HG02981 (cell line): ENCODE data around the gene ZNF236.

Experiments
- ATAC-seq: cut with Tn5 transposase; IDR thresholded peaks from one replicate; pipeline ENCODE4 v1.9.1; 2021; ENCODE audit warnings: mild to moderate bottlenecking, moderate library complexity; ENCODE audit not compliant: unreplicated experiment

Gene ZNF236

DNA sequence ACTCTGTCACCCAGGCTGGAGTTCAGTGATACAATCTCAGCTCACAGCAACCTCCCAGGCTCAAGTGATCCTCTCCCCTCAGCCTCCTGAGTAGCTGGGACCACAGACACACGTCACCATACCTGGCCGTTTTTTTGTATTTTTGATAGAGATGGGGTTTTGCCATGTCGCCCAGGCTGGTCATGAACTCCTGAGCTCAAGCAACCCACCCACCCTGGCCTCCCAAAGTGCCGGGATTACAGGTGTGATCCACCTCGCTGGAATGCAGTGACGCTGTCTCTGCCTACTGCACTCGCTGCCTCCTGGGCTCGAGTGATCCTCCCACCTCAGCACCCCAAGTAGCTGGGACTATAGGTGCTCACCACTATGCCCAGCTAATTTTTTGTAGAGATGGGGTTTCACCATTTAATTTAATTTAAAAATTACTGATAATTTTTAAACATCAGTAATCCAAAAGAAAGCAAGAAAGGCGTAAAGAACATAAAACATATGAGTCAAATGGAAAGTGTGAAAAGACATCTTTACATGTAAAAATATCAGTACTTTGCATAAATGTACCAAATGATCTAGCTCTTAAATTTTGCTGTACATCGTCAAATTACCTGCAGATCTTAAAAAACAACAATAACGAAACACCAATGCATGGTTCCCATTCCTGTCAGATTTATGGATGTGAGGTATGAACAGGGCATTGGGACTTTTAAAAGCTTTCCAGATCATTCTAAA is 2.8 kb upstream of the ZNF236 start:
- no peak for ATAC-seq

GRCh38 chr18:76821356-76821874 is 942 bp upstream of the ZNF236 start:
- no peak for ATAC-seq

GRCh38 chr18:76821875-76822505 is 367 bp upstream of the ZNF236 start:
- peak; percentile 41 for ATAC-seq

DNA sequence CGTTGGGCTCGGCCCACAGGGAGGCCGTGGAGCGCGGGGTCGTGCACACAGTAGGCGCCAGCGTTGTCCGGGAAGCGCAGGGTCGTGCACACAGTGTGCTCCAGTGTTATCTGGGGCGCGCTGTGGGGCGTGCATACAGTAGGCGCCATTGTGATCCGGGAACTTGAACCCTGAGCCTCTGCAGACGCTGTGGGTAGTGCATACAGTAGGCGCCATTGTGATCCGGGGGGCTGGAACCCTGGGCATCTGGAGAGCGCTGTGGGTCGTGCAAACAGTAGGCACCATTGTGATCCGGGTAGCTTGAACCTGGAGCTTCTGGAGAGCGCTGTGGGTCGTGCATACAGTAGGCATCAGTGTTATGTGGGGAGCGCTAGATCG is 793 bp downstream of the ZNF236 start:
- no peak for ATAC-seq

GRCh38 chr18:76823587-76824011 is 1.2 kb downstream of the ZNF236 start:
- ATAC-seq, result no peak

- no peak for ATAC-seq
These were observed 1.9 kb downstream of the ZNF236 start for GRCh38 chr18:76824145-76824676.

- ATAC-seq, result no peak
These were observed 2.4 kb downstream of the ZNF236 start for GRCh38 chr18:76824754-76825153.

- no peak for ATAC-seq
These were observed 5.1 kb downstream of the ZNF236 start for GRCh38 chr18:76827205-76828200.

GRCh38 chr18:76834379-76834778 is 12.0 kb downstream of the ZNF236 start:
- no peak for ATAC-seq

- no peak for ATAC-seq
These were observed 13.0 kb downstream of the ZNF236 start for GRCh38 chr18:76835380-76835779.

DNA sequence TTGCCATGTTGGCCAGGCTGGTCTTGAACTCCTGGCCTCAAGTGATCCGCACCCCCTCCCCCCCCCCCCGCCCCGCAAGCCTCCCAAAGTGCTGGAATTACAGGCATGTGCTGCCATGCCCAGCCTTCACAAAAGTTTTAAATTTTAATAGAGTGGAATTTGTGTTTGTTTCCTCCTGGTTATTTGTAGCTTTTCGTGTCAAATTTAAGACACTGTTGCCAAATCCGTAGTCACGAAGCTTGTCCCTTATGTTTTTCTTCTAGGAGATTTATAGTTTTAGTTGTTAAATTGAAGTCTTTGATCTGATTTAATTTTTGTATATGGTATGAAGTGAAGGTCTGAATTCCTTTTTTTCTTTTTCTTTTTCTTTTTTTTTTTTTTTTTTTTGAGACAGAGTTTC is 14.7 kb downstream of the ZNF236 start:
- no peak for ATAC-seq

GRCh38 chr18:76838182-76838581 is 15.8 kb downstream of the ZNF236 start:
- no peak for ATAC-seq

DNA sequence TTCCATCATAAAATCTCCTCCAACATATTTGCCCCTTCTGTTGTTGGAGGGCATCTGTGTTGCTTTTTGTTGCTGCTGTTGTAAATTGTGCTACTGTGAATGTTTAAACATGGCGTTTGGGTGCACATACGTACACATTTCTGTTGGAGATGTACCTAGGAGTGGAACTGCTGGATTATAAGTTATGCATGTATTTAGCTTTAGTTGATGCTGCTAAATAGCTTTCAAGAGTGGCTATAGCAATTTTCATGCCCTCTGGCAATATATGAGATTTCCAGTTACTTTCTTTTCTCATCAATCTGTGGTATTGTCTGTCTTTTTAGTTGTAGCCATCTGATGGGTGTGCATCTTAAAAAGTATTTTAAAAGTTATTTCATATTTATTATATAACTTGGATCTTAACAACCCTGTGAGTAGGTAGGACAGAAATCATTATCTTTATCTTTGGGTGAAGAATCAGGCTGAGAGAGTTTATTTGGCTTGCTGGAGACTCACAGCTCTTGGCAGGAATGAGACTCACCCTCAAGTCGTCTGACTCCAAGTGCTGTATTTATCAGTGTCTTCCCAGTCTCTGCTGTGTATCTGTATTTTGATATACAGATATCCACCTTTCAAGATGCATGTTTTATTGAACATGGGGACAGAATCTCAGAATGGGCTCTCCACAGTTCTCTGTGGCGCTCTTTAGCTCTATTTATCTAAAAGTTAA is 16.9 kb downstream of the ZNF236 start:
- no peak for ATAC-seq

- ATAC-seq, result no peak
These were observed 20.6 kb downstream of the ZNF236 start for GRCh38 chr18:76842837-76843530.

GRCh38 chr18:76844144-76844543 is 21.8 kb downstream of the ZNF236 start:
- no peak for ATAC-seq

GRCh38 chr18:76844742-76845477 is 22.6 kb downstream of the ZNF236 start:
- ATAC-seq, result no peak

- no peak for ATAC-seq
These were observed 23.9 kb downstream of the ZNF236 start for GRCh38 chr18:76846217-76846616.

DNA sequence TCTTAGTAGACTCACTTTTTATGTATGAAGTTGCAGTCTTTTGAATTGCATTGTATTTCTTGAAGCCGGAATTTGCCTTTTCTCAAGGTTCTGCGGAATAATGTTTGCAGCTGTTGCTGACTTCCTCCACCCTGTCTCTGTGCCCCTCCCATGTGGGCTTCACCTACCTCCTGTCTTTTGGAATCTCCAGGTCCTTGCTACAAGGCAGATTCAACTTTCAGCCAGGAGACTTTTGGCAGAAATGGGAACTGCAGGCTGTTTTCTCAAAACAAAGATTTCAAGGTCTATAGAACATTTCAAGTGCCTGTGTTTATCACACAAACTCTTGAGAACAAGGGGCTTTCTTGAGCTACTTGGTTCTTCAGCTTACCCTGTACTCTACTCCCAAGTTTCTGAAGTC is 25.6 kb downstream of the ZNF236 start:
- no peak for ATAC-seq

- no peak for ATAC-seq
These were observed 27.8 kb downstream of the ZNF236 start for GRCh38 chr18:76850112-76850511.
